ENCODE measurements around the gene MELTF.

The MELTF gene

GRCh38 chr3:196968233-196969133 is 61.1 kb downstream of the MELTF start, which contains the start of gene PIGZ:
PIGZ (minus strand) TSS chr3:196968833; CDS start chr3:196952031, 16,802 bp downstream.
- DNase-seq (ENCODE audit: low read depth): no peak

GRCh38 chr3:196967412-196968232 is 62.0 kb downstream of the MELTF start:
- DNase-seq (ENCODE audit: low read depth): no peak

GRCh38 chr3:196966526-196967401 is 62.9 kb downstream of the MELTF start:
- DNase-seq (ENCODE audit: low read depth): no peak

GRCh38 chr3:196965804-196966173 is 63.8 kb downstream of the MELTF start:
- no peak for DNase-seq (ENCODE audit: low read depth)

GRCh38 chr3:196965112-196965803 is 64.4 kb downstream of the MELTF start:
- no peak for DNase-seq (ENCODE audit: low read depth)

GRCh38 chr3:196963631-196963953 is 66.0 kb downstream of the MELTF start:
- no peak for DNase-seq (ENCODE audit: low read depth)

- no peak for DNase-seq (ENCODE audit: low read depth)
Observed at GRCh38 chr3:196962930-196963630, 66.5 kb downstream of the MELTF start.

- DNase-seq (ENCODE audit: low read depth): no peak
Observed at GRCh38 chr3:196962108-196962929, 67.3 kb downstream of the MELTF start.

GRCh38 chr3:196954832-196955231 is 74.8 kb downstream of the MELTF start:
- no peak for DNase-seq (ENCODE audit: low read depth)

Data from stromal cell of bone marrow (primary cell).